OCI-LY7 (cell line): ENCODE data around the gene KTN1.

ENCODE experiments used
- CTCF ChIP-seq: fragments of 200-600 bp; sonication (generic); conservative IDR thresholded peaks from 2 replicates; pipeline ENCODE4 v1.5.1; 2014; ENCODE audit warnings: mild to moderate bottlenecking, antibody characterized with exemption, low read length, moderate library complexity, mixed read lengths
- EZH2phosphoT487 ChIP-seq: fragments of 200-600 bp; sonication (generic); IDR thresholded peaks from 2 replicates; pipeline ENCODE4 v1.6.1; 2018; ENCODE audit warnings: low read depth, borderline replicate concordance, mild to moderate bottlenecking, mixed run types, antibody characterized with exemption, low read length, moderate library complexity, mixed read lengths

- TF ChIP-seq CTCF = no peak
- no peak for TF ChIP-seq EZH2phosphoT487
These were observed 126.9 kb downstream of the KTN1 start for GRCh38 chr14:55706893-55707292.
